ENCODE data around the gene MBD5. TPM values are rescaled to one million over a fixed set of nuclear protein-coding genes. Genes with fewer than 3 reads are reported as not detected.

The MBD5 gene
- total RNA-seq, 1 experiment from 2014 or later: 8.5 TPM

DNA sequence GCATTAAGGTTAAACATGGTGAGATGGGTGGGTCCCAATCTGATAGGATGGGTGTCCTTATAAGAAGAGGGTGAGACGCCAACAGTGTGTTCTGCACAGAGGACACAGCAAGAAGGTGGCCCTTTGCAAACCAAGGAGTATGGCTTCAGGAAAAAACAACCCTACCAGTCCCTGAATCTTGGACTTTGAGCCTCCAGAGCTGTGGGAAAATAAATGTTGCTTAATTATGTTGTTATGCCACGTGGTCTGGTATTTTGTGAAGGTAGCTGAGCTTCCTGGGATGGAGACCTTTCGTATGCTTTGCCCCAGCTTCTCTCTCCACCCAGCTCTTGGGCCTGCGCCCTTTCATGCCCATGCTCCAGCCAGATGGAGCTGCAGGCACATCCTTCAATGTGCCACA, 509.5 kb downstream of the MBD5 start:
- H3F3A ChIP-seq (ENCODE audit: low read length, unreplicated experiment): no peaks in the 10 kb centered on the region
- ChIA-PET POLR2A (ENCODE audit: unreplicated experiment) (no interaction called here), CTCF (no interaction called here)
- intact Hi-C loops (cut with micrococcal nuclease): no loop called here
- H3K79me2 ChIP-seq (ENCODE audit: low read length): no peaks in the 10 kb centered on the region
- no peaks in the 10 kb centered on the region for H3K9me2 ChIP-seq (replicated peaks; ENCODE audit: low read length)
- no TSS peak for BruUV-seq (replicated peaks)
- H4K20me1 ChIP-seq (ENCODE audit: low read length): no peaks in the 10 kb centered on the region
- no peaks in the 10 kb centered on the region for H3K36me3 ChIP-seq (ENCODE audit: low read depth, low read length)
- ATAC-seq (no peak), DNase-seq (no peak)
- no peak overlapping the region for H2AFZ ChIP-seq (ENCODE audit: low read length)
- H3K9ac ChIP-seq (ENCODE audit: low read length): no peak overlapping the region
- H3K4me3 ChIP-seq (ENCODE audit: low read length): no peak overlapping the region
- TF ChIP-seq EZH2 (IDR thresholded peaks at IDR 0.05; ENCODE audit: low read length, unreplicated experiment) (no peak), EZH2phosphoT487 (IDR thresholded peaks at IDR 0.05; ENCODE audit: borderline replicate concordance, low read length) (no peak)
- TF ChIP-seq, protein P1, sequence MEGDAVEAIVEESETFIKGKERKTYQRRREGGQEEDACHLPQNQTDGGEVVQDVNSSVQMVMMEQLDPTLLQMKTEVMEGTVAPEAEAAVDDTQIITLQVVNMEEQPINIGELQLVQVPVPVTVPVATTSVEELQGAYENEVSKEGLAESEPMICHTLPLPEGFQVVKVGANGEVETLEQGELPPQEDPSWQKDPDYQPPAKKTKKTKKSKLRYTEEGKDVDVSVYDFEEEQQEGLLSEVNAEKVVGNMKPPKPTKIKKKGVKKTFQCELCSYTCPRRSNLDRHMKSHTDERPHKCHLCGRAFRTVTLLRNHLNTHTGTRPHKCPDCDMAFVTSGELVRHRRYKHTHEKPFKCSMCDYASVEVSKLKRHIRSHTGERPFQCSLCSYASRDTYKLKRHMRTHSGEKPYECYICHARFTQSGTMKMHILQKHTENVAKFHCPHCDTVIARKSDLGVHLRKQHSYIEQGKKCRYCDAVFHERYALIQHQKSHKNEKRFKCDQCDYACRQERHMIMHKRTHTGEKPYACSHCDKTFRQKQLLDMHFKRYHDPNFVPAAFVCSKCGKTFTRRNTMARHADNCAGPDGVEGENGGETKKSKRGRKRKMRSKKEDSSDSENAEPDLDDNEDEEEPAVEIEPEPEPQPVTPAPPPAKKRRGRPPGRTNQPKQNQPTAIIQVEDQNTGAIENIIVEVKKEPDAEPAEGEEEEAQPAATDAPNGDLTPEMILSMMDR (conservative IDR thresholded peaks at IDR 0.05; ENCODE audit: low read depth, low read length): no peak
- no peak overlapping the region for H3K27ac ChIP-seq (ENCODE audit: low read length)
- H3K4me2 ChIP-seq (ENCODE audit: low read length): no peak overlapping the region
- no peaks in the 10 kb centered on the region for H3K9me3 ChIP-seq (ENCODE audit: low read length)
- no peaks in the 10 kb centered on the region for H3K27me3 ChIP-seq (ENCODE audit: low read length)
- H3K4me1 ChIP-seq (ENCODE audit: insufficient read depth, low read length): no peaks in the 10 kb centered on the region

DNA sequence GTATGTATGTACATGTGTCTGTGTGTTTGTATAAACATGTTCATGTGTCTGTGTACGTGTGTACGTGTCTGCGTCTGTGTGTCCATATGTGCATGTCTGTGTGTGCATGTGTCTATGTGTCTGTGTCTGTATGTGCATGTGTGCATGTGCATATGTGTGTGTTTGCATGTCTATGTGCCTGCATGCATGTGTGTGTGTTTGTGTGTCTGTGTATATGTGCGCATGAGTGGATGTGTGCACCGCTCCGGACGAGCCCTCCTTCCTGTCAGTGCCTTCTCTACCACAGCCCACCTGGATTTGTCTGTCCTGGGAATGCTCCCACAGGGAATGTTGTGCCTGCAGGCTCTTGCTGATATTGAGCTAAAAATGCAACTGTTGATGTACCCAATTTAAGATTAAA, 510.3 kb downstream of the MBD5 start:
- H3K4me3 ChIP-seq (ENCODE audit: low read length): no peak overlapping the region
- ChIA-PET CTCF (no interaction called here), POLR2A (ENCODE audit: unreplicated experiment) (no interaction called here)
- H3K9me3 ChIP-seq (ENCODE audit: low read length): no peaks in the 10 kb centered on the region
- no TSS peak for BruUV-seq (replicated peaks)
- no peaks in the 10 kb centered on the region for H3K4me1 ChIP-seq (ENCODE audit: insufficient read depth, low read length)
- no peaks in the 10 kb centered on the region for H3F3A ChIP-seq (ENCODE audit: low read length, unreplicated experiment)
- H3K27ac ChIP-seq (ENCODE audit: low read length): no peak overlapping the region
- no peaks in the 10 kb centered on the region for H3K9me2 ChIP-seq (replicated peaks; ENCODE audit: low read length)
- ATAC-seq: no peak
- no peaks in the 10 kb centered on the region for H3K27me3 ChIP-seq (ENCODE audit: low read length)
- TF ChIP-seq, protein P1 (conservative IDR thresholded peaks at IDR 0.05; ENCODE audit: low read depth, low read length): no peak
- TF ChIP-seq EZH2 (IDR thresholded peaks at IDR 0.05; ENCODE audit: low read length, unreplicated experiment): no peak
- no peak for TF ChIP-seq EZH2phosphoT487 (IDR thresholded peaks at IDR 0.05; ENCODE audit: borderline replicate concordance, low read length)
- DNase-seq: no peak
- intact Hi-C loops (cut with micrococcal nuclease): no loop called here
- H3K36me3 ChIP-seq (ENCODE audit: low read depth, low read length): no peaks in the 10 kb centered on the region
- H3K79me2 ChIP-seq (ENCODE audit: low read length): no peaks in the 10 kb centered on the region
- no peak overlapping the region for H3K9ac ChIP-seq (ENCODE audit: low read length)
- H4K20me1 ChIP-seq (ENCODE audit: low read length): no peaks in the 10 kb centered on the region
- H2AFZ ChIP-seq (ENCODE audit: low read length): no peak overlapping the region
- H3K4me2 ChIP-seq (ENCODE audit: low read length): no peak overlapping the region

DNA sequence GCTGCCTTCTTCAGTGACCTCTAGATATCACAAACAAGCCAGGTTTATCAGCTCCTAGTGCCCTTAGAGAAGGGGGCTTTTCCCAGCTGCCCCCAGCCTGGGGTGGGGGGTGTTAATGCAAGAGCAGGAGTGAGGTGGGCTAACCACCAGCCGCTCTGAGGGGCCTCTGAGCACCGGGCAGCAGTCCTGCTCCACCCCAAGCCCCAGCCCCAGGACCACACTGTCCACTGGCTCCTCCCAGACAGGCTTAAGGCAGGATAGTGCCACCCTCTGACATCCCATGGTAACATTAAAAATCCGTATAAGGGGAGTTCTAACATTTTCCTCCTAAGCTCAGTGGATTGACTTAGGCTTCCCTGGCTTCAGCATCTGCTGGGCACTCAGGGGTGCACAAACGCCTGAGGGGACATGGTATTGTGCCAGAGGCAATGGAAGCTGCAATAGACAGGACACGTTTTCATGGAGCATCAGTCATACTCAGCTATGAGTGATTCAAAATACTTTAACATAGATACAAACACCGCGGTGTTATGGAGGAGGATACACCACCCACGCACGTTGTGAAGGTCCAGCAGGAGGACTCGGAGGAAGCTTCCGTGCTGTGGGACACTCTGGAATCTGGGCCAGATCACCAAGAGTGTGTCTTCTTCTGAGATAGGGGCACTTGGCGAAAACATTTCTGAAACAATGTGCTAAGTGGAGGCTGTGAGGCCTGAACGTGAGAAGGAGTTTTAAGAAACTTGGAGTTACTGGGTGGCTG, 511.0 kb downstream of the MBD5 start:
- ATAC-seq (no peak), DNase-seq (no peak)
- H3K4me3 ChIP-seq (ENCODE audit: low read length): no peak overlapping the region
- ChIA-PET CTCF (no interaction called here), POLR2A (ENCODE audit: unreplicated experiment) (no interaction called here)
- H4K20me1 ChIP-seq (ENCODE audit: low read length): no peaks in the 10 kb centered on the region
- no peaks in the 10 kb centered on the region for H3K9me3 ChIP-seq (ENCODE audit: low read length)
- no peak for TF ChIP-seq EZH2phosphoT487 (IDR thresholded peaks at IDR 0.05; ENCODE audit: borderline replicate concordance, low read length)
- TF ChIP-seq, protein P1 (conservative IDR thresholded peaks at IDR 0.05; ENCODE audit: low read depth, low read length): no peak
- no peak for TF ChIP-seq EZH2 (IDR thresholded peaks at IDR 0.05; ENCODE audit: low read length, unreplicated experiment)
- no peak overlapping the region for H2AFZ ChIP-seq (ENCODE audit: low read length)
- H3K36me3 ChIP-seq (ENCODE audit: low read depth, low read length): no peaks in the 10 kb centered on the region
- intact Hi-C loops (cut with micrococcal nuclease): no loop called here
- H3K4me2 ChIP-seq (ENCODE audit: low read length): no peak overlapping the region
- no peak overlapping the region for H3K27ac ChIP-seq (ENCODE audit: low read length)
- no peaks in the 10 kb centered on the region for H3K27me3 ChIP-seq (ENCODE audit: low read length)
- no peaks in the 10 kb centered on the region for H3K9me2 ChIP-seq (replicated peaks; ENCODE audit: low read length)
- no TSS peak for BruUV-seq (replicated peaks)
- no peaks in the 10 kb centered on the region for H3K79me2 ChIP-seq (ENCODE audit: low read length)
- no peak overlapping the region for H3K9ac ChIP-seq (ENCODE audit: low read length)
- no peaks in the 10 kb centered on the region for H3K4me1 ChIP-seq (ENCODE audit: insufficient read depth, low read length)
- H3F3A ChIP-seq (ENCODE audit: low read length, unreplicated experiment): no peaks in the 10 kb centered on the region
